ENCODE measurements around the gene ESYT2. TPM values are rescaled to one million over a fixed set of nuclear protein-coding genes. Genes with fewer than 3 reads are reported as not detected.
"Not testable (repeated sequence)": the region's sequence is repeated elsewhere in the genome, so short reads cannot be mapped to it uniquely, and the experiment has no call there.

Gene ESYT2
- 87.3 and 87.8 TPM in 2 replicates for total RNA-seq

- intact Hi-C loops (cut with micrococcal nuclease): loop anchor here (1.0 to 2.0 kb wide), 6 partner anchors 11 to 125 kb away; partner anchors contain the start of genes DYNC2I1 and NCAPG2
These were observed at the start of gene ESYT2 for GRCh38 chr7:158829342-158830210. Gene ESYT2, minus strand, starts transcription at chr7:158829509. Its CDS starts 91 bp downstream, at chr7:158829418.

- intact Hi-C loops (cut with micrococcal nuclease): not testable (repeated sequence)
These were observed 49.1 kb upstream of the ESYT2 start for GRCh38 chr7:158878151-158879079.

GRCh38 chr7:158876984-158877383, 47.7 kb upstream of the ESYT2 start:
- intact Hi-C loops (cut with micrococcal nuclease): no loop called here

- intact Hi-C loops (cut with micrococcal nuclease): no loop called here
These were observed 40.6 kb upstream of the ESYT2 start for GRCh38 chr7:158869876-158870275.

GRCh38 chr7:158868764-158869410, 39.6 kb upstream of the ESYT2 start:
- intact Hi-C loops (cut with micrococcal nuclease): no loop called here

GRCh38 chr7:158867214-158867984, 38.1 kb upstream of the ESYT2 start:
- intact Hi-C loops (cut with micrococcal nuclease): no loop called here

- intact Hi-C loops (cut with micrococcal nuclease): loop anchor here (2.0 kb wide), 1 partner anchor 161 kb away; the partner anchor contains the start of gene NCAPG2
These were observed 36.7 kb upstream of the ESYT2 start for GRCh38 chr7:158865977-158866376.

- intact Hi-C loops (cut with micrococcal nuclease): loop anchor here (2.0 kb wide), 1 partner anchor 161 kb away; the partner anchor contains the start of gene NCAPG2
These were observed 36.2 kb upstream of the ESYT2 start for GRCh38 chr7:158865462-158865922.

- intact Hi-C loops (cut with micrococcal nuclease): loop anchor here (2.0 kb wide), 1 partner anchor 160 kb away; the partner anchor contains the start of gene NCAPG2
These were observed 35.5 kb upstream of the ESYT2 start for GRCh38 chr7:158864833-158865232.

- intact Hi-C loops (cut with micrococcal nuclease): loop anchor here (2.0 kb wide), 1 partner anchor 160 kb away; the partner anchor contains the start of gene NCAPG2
These were observed 35.2 kb upstream of the ESYT2 start for GRCh38 chr7:158864507-158864820.

- intact Hi-C loops (cut with micrococcal nuclease): loop anchor here (2.0 kb wide), 1 partner anchor 159 kb away; the partner anchor contains the start of gene NCAPG2
These were observed 34.5 kb upstream of the ESYT2 start for GRCh38 chr7:158863611-158864506.

- intact Hi-C loops (cut with micrococcal nuclease): not testable (repeated sequence)
These were observed 33.8 kb upstream of the ESYT2 start for GRCh38 chr7:158862985-158863610.

- intact Hi-C loops (cut with micrococcal nuclease): no loop called here
These were observed 32.8 kb upstream of the ESYT2 start for GRCh38 chr7:158861936-158862704.

GRCh38 chr7:158861004-158861787, 31.9 kb upstream of the ESYT2 start:
- intact Hi-C loops (cut with micrococcal nuclease): no loop called here

- intact Hi-C loops (cut with micrococcal nuclease): no loop called here
These were observed 31.1 kb upstream of the ESYT2 start for GRCh38 chr7:158860394-158860793.

GRCh38 chr7:158858592-158859503, 29.5 kb upstream of the ESYT2 start:
- intact Hi-C loops (cut with micrococcal nuclease): no loop called here
